HG03558 (cell line): ENCODE data around the gene LIPC.

Experiments
- ATAC-seq: cut with Tn5 transposase; IDR thresholded peaks from one replicate; pipeline ENCODE4 v1.9.1; 2021; ENCODE audit warnings: moderate number of reproducible peaks; ENCODE audit not compliant: unreplicated experiment; ENCODE audit errors: extremely low read depth

The LIPC gene

DNA sequence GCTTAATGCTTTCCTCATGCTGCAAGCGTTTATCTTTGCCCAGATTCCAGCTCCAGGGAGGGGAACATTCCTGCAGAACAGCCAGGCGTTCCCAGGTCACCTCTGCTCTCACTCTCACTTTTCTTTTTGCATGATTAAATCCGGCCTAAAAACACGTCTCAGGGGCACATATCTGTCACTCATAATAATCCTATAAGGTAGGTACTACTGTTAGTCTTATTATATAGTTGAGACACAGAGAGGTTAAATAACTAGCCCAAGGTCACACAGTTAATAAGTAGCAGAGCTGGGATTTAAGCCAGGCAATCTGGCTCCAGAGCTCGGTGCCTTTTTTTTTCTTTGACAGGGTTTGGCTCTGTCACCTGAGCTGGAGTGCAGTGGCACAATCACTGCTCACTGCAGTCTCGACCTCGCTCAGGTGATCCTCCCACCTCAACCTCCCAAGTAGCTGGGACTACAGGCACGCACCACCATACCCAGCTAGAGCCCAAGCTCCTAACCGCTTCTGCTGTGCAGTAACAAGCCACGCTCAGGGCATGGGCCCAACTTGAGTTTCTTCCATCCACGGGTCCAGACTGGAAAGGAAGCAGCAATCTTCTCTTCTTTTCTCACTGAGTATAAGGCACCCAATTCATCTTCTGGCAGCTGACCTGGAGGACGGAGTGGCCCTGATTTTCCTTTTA is 96.5 kb downstream of the LIPC start:
- no peak for ATAC-seq

DNA sequence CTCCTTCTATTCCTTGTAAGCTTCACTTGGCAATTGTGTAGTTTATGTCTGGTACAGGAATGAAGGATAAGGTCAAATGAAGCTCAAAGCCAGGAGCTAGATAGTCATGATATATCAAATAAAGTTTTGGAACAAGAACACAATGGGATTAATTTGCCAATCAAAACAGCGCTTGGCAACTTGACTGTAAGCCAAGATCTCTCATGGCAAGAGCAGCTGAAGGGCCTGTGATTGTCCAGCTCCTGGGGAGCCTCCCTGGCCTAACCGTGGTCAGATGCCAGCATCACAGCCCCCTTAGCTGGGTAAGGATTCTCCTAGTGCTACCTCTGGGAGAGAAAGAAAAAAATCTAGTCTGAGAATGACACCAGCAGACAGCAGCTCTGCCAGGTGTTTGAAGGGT is 97.2 kb downstream of the LIPC start:
- ATAC-seq, result no peak

DNA sequence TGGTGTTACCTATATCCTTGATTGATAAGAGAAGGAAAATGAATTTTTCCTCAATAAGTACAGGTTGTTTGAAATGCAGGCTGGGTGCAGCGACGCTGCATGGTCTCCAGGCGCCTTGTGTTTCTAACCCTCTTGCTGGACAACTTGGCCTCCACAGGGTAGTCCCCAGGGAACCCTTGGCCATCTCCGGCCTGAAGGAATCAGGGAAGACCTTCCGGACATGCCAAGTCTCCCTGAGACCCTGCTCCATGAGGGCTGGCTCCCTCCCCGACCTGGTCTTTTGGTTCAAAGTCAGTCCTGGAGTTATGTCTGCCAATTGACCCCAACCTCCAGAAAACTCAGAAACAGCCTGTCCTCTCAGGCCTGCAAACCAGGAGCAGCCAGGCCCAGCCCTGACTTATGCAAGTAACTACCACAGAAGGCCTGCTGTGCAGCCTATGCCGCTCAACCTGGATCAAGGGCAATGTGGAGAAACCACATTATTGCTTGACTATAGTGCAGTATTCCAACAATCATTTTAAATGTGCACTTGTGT is 98.3 kb downstream of the LIPC start:
- ATAC-seq, result no peak

- ATAC-seq, result no peak
Measured at GRCh38 chr15:58532126-58532525, 100.3 kb downstream of the LIPC start.

GRCh38 chr15:58534556-58534955 is 102.8 kb downstream of the LIPC start:
- ATAC-seq, result no peak

DNA sequence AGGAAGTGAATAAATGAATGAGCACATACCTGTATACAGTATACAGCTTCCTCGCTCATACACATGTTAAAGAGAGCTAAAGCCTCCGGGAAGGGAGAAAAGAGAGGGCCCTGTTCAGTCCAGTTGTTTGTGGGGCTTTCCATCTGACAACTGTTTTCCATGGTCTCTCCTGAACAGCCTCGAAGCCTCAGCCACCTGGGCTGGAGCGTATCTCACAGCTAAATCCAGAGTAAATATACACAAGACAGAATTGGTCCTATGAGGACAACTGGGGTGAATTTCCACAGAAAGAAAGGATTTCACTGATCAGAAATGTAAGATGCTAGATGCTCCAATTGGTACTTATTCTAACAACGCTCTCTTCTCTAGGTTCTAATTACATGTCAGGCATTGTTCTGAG is 103.5 kb downstream of the LIPC start:
- no peak for ATAC-seq

GRCh38 chr15:58535894-58536293 is 104.1 kb downstream of the LIPC start:
- ATAC-seq, result no peak

GRCh38 chr15:58536414-58536813 is 104.6 kb downstream of the LIPC start:
- ATAC-seq, result no peak

DNA sequence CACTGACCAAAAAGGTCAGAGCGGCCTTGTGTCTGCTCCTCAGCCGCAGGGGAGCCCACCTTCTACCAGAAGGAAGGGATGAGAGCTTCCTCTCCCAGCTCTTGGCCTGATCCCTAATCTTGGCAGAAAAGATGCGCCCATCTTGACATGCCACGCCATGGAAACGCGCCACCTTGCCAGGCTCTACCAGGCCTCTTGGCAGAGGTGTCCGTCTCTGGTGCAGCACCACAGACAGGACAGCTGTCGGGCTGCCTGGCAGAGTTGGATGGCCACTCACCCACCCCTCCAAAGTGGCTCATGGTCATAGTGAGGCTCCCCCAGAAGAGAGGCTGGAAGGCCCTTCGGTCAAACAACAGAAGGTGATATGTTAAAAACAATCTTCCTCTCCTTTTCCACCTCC is 105.2 kb downstream of the LIPC start:
- no peak for ATAC-seq

GRCh38 chr15:58538225-58538727 is 106.5 kb downstream of the LIPC start:
- ATAC-seq, result no peak

DNA sequence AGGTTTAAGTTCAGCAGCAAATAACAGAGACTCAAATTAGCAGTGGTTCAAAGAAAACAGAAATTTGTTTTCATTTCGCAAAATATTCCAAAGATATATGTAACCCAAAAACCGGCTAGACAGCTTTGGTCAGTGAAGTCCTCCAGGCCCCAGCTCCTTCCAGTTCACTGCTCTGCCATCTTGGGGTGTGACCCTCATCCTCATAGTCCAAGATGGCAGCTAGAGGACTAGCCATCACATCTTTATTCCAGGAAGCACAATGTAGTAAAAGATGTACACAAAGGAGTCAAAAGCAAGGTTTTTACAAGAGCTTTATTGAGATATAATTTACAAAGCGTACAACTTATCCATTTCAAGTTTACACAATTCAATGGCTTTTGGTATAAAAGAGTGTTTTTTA is 107.1 kb downstream of the LIPC start:
- no peak for ATAC-seq

DNA sequence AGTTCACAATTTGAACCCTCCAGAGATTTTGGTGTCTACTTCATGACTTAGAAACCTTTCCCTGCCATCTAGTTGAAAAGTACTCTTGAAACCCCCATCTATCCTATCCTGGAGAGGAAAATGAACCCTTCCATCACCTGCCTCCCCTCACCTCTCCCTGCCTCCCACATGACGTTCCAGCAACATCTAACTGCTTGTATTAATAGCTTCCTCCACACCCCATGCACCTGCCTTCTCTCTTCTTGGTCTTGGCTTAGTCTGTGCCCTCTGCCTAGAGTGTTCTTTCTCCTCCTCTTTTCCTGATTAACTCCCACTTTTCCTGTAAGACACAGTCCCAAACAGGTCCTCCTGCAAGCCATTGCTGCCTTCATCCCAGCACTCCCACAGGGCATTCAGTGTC is 107.8 kb downstream of the LIPC start:
- ATAC-seq, result no peak

DNA sequence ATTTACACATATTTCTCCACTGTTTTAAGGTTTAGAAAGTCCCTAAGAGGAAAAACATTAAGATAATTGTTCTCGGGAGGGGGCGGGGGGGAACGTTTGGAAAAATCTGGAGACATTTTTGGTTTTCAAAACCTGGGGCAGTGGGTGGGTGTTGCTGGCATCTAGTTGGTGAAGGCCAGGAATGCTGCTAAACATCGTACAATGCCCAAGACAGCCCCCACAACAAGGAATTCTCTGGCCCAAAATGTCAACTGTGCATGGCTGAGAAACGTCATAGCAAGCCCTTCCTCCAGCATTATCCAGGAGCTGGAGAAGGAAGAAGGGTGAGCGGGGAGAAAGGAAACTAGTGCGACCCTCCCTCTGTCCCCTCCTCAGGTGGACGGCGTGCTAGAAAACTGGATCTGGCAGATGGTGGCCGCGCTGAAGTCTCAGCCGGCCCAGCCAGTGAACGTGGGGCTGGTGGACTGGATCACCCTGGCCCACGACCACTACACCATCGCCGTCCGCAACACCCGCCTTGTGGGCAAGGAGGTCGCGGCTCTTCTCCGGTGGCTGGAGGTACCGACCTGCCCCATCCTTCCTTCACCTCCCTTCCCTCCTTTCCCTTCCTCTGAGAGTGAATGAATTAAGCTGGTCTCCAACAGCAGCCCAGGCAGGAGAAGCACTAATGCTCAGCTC is 109.8 kb downstream of the LIPC start:
- no peak for ATAC-seq

GRCh38 chr15:58543664-58544335 is 112.0 kb downstream of the LIPC start:
- ATAC-seq, result no peak

- no peak for ATAC-seq
Measured at GRCh38 chr15:58544756-58545155, 113.0 kb downstream of the LIPC start.

- no peak for ATAC-seq
Measured at GRCh38 chr15:58545307-58546065, 113.7 kb downstream of the LIPC start.

DNA sequence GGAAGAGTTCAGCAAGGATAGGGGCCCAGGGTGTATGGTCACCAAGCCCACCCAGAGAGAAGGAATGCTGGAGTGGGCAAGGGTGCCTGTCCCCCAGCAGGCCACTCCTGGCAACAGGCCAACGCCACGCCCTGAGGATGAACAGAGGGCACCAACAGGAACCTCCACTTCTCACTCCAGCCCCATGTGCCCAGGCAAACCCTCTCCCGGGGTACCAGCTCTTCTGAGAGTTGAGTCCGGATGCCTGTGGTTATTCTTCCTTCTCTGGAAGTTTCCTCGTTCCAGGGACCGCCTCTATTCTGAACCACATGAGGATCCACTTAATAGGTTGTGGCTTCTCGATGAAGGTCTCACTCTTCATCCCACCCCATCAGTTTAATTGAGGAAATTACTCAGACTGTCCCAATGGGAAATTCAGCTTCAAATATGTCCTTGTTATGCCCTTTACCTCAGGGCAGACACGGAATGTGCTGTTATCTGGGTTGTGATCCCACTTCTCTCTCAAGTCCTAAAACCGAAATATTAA is 114.3 kb downstream of the LIPC start:
- no peak for ATAC-seq

- no peak for ATAC-seq
Measured at GRCh38 chr15:58546635-58547627, 115.1 kb downstream of the LIPC start.
